GM21825 (cell line): ENCODE measurements around the gene LMLN.
"Not testable (repeated sequence)": the region's sequence is repeated elsewhere in the genome, so short reads cannot be mapped to it uniquely, and the experiment has no call there.

Experiments
- ATAC-seq: cut with Tn5 transposase; IDR thresholded peaks from one replicate; pipeline ENCODE4 v1.9.1; 2021; ENCODE audit warnings: mild to moderate bottlenecking, moderate library complexity; ENCODE audit not compliant: unreplicated experiment

LMLN gene

GRCh38 chr3:198022604-198023003, 62.6 kb downstream of the LMLN start:
- no peak for ATAC-seq

- no peak for ATAC-seq
These were observed 65.6 kb downstream of the LMLN start for GRCh38 chr3:198025644-198026043.

- ATAC-seq, result no peak
These were observed 66.6 kb downstream of the LMLN start for GRCh38 chr3:198026620-198027019.

DNA sequence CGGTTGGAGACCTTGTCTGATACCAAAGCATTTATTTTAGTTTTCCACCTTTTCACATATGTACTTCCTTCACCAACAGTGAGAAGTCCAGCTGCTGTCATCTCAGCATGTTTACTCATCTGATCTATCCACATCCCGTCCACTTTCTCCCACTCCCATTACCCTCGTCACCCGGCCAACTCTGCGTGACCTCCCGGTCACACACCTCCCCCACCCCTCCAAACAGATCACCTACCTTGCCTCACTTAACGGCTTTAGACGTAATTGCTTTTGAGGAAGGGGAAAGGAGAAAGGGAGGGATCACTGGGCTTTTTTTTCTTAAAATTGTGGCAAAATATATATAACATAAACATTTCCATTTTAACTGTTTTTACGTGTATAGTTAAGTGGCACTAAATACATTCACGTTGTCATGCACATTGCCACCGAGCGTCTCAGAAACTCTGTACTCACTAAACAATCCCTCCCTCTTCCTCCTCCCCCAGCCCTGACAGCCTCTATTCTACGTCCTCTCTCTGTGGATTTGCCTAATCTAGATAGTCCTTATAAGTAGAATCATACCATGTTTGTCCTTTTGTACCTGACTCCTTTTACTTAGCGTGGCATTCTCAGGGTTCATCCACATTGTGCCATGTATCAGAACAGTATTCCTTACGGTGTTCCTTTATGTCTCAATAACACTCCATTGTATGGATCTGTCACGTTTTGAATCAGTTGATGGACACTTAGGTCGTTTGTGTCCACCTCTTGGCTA, 67.2 kb downstream of the LMLN start:
- no peak for ATAC-seq

DNA sequence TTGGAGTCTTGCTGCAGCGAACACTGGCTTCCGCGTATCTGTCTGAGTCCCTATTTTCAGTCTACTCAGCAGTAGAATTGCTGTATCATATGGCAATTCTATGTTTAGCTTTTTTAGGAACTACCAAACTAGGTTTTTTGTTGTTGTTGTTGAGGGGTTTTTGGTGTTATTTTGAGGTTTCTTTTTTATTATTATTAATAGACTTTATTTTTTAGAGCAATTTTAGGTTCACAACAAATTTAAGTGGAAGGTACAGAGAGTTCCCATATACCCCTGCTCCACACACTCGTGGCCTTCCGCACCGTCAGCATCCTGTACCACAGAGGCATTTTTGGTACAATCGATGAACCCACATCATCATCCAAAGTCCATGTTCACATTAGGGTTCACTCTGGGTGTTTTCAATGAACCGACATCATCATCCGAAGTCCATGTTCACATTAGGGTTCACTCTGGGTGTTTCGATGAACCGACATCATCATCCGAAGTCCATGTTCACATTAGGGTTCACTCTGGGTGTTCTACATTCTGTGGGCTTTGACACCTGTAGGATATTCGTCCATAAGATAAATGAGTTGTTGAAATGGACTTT, 67.9 kb downstream of the LMLN start:
- ATAC-seq, result no peak

DNA sequence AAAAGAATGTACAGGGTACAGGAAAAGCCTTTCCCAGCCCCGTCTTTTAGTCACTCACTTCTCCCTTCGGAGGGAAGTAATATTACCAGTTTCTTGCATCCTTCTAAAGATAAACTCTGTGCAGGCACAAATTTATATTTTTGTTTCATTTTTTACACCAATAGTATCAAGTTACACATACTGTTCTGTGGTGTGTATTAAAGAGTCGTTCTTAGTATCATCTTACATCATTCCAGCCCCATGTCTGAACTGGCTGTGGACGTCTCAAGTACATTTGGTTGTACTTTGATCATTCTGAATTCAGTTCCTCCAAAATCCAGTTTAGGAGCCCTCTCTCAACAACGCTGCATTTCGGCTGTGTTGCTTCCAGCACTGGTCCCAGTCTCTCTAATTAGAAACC, 68.7 kb downstream of the LMLN start:
- ATAC-seq, result no peak

GRCh38 chr3:198030125-198030524, 70.1 kb downstream of the LMLN start:
- no peak for ATAC-seq

DNA sequence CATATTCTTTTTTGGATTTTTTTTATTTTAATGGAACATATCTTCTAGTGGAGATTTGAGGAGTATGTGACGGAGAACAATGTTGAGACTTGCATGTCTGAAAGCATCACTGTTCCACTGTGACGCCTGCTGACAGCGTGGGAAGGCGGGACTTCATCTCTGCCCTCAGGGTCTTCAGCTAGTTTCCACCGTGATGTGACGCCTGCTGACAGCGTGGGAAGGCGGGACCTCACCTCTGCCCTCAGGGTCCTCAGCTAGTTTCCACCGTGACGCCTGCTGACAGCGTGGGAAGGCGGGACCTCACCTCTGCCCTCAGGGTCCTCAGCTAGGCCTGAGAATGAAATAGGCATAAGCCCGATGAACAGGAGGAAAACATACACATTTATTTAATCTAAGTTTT, 70.7 kb downstream of the LMLN start:
- ATAC-seq, result no peak

DNA sequence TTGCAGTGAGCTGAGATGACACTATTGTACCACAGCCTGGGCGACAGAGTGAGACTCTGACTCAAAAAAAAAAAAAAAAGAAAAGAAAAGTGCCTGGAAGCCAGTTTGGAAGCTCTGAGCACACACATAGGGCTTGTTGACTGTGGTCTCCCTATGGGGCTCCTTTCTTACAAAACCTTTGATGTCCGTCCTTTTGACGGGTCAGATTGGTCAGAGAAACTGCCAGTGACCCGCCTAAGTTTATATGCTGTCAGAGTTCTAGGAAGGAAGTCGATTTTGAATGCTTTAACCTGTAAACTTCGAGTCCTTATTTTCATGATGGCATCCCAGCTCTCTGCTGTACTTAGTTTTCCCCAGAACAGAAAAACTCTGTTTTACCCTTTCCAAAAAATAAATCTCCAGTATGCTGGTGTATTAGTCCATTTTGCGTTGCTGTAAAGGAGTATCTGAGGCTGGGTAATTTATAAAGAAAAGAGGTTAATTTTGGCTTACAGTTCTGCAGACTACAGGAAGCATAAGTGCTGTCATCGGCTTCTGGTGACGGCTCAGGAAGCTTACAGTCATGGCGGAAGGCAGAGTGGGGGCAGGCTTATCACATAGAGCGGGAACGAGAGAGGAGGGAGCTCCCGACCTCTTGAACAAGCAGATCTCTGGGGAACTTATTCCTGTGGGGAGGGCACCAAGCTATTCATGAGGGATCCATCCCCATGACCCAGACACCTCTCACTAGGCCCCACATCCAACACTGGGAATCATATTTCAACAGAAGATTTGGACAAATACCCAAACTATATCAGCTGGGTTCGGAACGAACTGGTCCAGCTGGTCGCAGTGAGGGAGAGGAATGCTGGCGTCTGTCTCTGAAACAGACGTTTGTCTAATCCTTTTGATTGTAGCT, 72.3 kb downstream of the LMLN start:
- ATAC-seq, result no peak

- ATAC-seq, result no peak
These were observed 83.1 kb downstream of the LMLN start for GRCh38 chr3:198043119-198043518.

GRCh38 chr3:198046120-198046857, 86.3 kb downstream of the LMLN start:
- ATAC-seq, result no peak

- no peak for ATAC-seq
These were observed 88.4 kb downstream of the LMLN start for GRCh38 chr3:198048445-198048844.

GRCh38 chr3:198051836-198052235, 91.8 kb downstream of the LMLN start:
- no peak for ATAC-seq

- not testable (repeated sequence) for ATAC-seq
These were observed 93.4 kb downstream of the LMLN start for GRCh38 chr3:198053462-198053861.

DNA sequence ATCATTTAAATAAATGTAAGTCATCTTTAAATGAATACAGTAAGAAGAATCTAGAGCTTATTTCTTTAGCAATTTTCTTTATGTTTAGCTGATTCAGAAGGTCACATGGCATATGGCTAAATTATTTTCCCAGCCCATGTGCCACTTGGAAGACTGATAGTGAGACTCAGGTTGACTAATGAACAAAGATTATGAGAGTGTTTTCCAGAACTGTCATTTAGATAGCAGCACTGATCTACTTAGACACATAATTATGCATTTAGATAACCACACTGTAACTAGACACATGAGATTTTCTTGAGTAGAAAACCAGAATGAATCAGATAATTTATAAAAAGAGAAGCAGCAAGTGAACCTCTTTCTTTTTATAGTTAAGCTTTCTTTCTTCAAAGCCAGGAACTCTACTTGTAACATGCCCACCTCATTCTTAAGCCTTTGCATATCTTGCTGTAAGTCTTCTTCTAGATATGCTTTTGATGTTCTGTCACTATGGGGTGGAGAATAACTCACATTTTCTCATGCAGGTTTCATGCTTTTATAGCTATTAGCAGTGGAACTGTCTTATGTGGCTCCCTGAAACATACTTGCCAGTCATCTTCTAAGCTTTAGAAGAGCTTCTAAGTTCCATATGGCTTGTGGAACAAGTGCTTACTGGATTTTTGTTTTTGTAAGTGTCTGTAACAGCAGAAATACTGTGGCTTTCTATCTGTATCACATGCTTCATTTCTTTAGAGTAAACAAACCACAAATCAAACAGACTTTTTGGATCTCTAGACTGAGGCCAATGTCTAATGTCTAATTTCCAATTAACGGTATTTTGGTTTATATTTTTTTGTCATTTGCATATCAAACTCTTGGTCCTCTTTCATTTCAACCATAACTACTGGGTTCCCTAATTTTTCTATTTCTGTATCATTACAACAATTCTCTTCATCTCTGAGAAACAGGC, 101.4 kb downstream of the LMLN start:
- ATAC-seq, result no peak

DNA sequence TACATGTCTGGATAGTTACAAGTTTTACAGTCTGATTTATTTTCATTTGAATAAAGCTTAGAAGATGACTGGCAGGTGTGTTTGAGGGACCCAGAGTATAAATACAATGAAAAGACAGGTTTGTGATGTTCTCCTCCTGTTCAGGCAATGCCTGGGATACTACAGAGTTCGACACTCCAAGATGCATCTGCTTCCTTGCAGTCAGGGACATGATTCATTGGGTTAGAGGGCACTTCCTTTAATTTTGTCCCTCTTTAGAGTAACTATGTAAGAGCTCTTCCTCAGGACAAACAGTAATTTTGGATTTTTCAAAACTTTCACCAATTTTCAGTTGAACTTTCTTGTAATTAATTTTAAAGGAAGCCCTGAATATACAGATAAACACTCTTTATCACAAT, 102.0 kb downstream of the LMLN start:
- no peak for ATAC-seq

GRCh38 chr3:198064420-198064819, 104.4 kb downstream of the LMLN start:
- ATAC-seq, result no peak

DNA sequence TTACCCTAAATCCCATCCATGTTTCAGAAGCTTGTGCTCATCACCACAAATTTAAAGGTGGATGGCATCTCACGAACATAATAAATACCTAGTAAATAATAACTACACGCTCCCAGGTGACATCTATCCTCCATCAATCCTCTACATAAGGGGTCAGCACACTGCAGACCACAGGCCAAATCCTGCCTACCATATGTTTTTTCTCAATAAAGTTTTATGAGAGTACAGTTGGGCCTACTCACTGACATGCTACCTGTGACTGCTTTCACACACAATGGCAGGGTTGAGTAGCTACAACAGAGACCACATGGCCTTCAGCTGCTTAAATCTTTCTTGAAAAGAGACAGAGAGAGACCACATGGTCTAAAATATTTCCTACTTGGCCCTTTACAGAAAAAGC, 105.9 kb downstream of the LMLN start:
- ATAC-seq, result no peak

GRCh38 chr3:198067416-198067815, 107.4 kb downstream of the LMLN start:
- ATAC-seq, result no peak

DNA sequence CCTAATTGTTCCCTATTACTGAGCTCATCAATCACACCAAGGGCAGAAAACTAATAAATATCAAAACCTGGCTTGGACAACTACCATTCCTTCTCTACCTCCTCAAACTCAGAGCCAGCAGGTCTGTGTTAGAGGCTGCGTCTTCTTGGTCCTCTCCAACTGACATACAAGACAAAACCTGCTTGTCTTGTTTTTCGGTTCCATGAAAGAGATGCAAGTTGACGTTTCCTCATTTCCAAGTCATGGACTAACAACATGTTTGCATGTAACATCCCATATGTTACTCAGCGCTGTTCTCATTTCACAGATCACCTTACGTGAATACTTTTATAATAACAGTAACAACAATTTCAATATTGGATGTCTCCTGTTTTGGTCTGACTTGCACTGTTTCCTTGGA, 110.9 kb downstream of the LMLN start:
- ATAC-seq, result no peak
